NB4 (cell line): ENCODE measurements around the gene GPR101.

Source experiments
- POLR2A ChIP-seq: IDR thresholded peaks from 2 replicates; pipeline ENCODE4 v1.6.1; 2011; ENCODE audit warnings: mild to moderate bottlenecking; ENCODE audit not compliant: insufficient read length; ENCODE audit errors: extremely low read depth
- TF ChIP-seq, protein P1 (sequence below): IDR thresholded peaks from one replicate; pipeline ENCODE4 v1.5.1; 2012; ENCODE audit warnings: low read depth, low read length

DNA sequence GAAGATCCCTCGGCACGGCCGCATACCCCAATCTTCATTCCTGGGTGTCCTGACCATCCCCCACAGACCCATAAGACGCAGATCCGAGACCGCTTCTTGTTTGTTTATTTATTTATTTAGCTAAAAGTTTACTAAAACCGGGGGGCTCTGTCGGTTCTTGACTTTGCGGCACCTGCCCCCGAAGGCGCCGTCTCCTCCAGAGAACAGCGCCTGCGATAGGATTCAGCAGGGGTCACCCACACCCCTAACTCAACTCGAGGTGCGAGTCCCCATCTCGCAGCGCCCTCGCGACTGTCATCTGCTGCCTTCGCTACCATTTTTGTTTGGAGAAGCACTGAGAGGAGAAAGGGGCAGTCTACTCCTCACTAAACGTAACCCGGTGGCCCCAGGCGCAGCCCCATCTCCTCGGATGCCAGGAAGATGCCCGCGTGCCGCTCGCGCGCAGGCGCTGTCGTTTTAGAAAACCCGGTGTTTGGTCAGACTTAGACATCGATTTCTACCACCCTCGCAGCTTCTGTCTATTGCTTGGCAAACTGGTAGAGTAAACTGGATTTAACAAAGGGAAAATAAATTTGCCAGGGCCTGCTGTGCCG, 18.9 kb upstream of the GPR101 start:
- TF ChIP-seq, protein P1, sequence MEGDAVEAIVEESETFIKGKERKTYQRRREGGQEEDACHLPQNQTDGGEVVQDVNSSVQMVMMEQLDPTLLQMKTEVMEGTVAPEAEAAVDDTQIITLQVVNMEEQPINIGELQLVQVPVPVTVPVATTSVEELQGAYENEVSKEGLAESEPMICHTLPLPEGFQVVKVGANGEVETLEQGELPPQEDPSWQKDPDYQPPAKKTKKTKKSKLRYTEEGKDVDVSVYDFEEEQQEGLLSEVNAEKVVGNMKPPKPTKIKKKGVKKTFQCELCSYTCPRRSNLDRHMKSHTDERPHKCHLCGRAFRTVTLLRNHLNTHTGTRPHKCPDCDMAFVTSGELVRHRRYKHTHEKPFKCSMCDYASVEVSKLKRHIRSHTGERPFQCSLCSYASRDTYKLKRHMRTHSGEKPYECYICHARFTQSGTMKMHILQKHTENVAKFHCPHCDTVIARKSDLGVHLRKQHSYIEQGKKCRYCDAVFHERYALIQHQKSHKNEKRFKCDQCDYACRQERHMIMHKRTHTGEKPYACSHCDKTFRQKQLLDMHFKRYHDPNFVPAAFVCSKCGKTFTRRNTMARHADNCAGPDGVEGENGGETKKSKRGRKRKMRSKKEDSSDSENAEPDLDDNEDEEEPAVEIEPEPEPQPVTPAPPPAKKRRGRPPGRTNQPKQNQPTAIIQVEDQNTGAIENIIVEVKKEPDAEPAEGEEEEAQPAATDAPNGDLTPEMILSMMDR = no peak
- no peak for TF ChIP-seq POLR2A
